Measurements from ENCODE around the gene PGRMC2.
A peak's percentile ranks its signal among the peaks of the same experiment; 100 is the strongest.

PGRMC2 gene

GRCh38 chr4:128329638-128330037 is 42.0 kb upstream of the PGRMC2 start:
- Histone ChIP-seq H3K56ac (ENCODE audit: low read length) (no peak overlapping the region), H3K79me2 (ENCODE audit: control insufficient read depth, insufficient read depth, low read length) (no peaks in the 10 kb centered on the region), H2BK120ac (ENCODE audit: low read depth, low read length) (no peak overlapping the region), H2AK5ac (ENCODE audit: low read length) (no peak overlapping the region), H3K4me1 (ENCODE audit: control insufficient read depth, low read depth, low read length) (peaks cover 1% of the 10 kb centered on the region), H3K18ac (ENCODE audit: low read length) (no peak overlapping the region), H3K4ac (ENCODE audit: low read depth, low read length) (no peak overlapping the region), H2BK5ac (ENCODE audit: low read length) (no peak overlapping the region), H4K5ac (ENCODE audit: low read length) (no peak overlapping the region), H3K36me3 (ENCODE audit: control insufficient read depth, insufficient read depth, low read length) (no peaks in the 10 kb centered on the region), H3K27ac (ENCODE audit: low read depth, low read length) (no peak overlapping the region), H4K8ac (ENCODE audit: low read depth, low read length) (no peak overlapping the region), H3K23ac (ENCODE audit: low read length) (no peak overlapping the region), H3K9ac (ENCODE audit: low read length) (no peak overlapping the region), H3K79me1 (ENCODE audit: low read length) (no peaks in the 10 kb centered on the region), H3K4me2 (ENCODE audit: low read length) (no peak overlapping the region), H3K27me3 (ENCODE audit: insufficient read depth, low read length, poor library complexity) (no peaks in the 10 kb centered on the region), H2BK15ac (replicated peaks; ENCODE audit: low read depth) (no peak overlapping the region), H3K4me3 (ENCODE audit: low read length) (no peak overlapping the region)
- WGBS (ENCODE audit: extremely low coverage, insufficient coverage, low lambda C conversion rate) = no CpG with 5 or more reads among the region's 4 CpGs
- no peak for DNase-seq

DNA sequence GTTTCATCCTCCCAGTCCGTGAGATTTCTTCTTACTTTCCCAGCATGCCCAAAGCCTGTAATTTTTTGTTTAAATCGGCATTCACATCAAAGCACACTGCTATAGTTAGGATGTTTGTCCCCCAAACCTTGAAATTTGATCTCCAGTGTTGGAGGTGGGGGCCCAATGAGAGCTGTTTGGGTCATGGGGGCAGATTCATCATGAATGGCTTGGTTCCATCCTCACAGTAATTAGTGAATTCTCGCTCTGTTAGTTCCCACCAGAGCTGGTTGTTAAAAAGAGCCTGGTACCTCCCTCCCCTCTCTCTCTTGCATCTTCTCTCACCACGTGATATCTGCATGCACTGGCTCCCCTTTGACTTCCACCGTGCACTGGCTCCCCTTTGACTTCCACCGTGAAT is 40.5 kb upstream of the PGRMC2 start:
- no peak overlapping the region for H2BK5ac ChIP-seq (ENCODE audit: low read length)
- H3K79me2 ChIP-seq (ENCODE audit: control insufficient read depth, insufficient read depth, low read length) = no peaks in the 10 kb centered on the region
- H2BK15ac ChIP-seq (replicated peaks; ENCODE audit: low read depth) = no peak overlapping the region
- no peak overlapping the region for H3K27ac ChIP-seq (ENCODE audit: low read depth, low read length)
- no peak overlapping the region for H3K18ac ChIP-seq (ENCODE audit: low read length)
- H3K4me3 ChIP-seq (ENCODE audit: low read length) = no peak overlapping the region
- H3K23ac ChIP-seq (ENCODE audit: low read length) = no peak overlapping the region
- no peak overlapping the region for H2AK5ac ChIP-seq (ENCODE audit: low read length)
- H3K27me3 ChIP-seq (ENCODE audit: insufficient read depth, low read length, poor library complexity) = no peaks in the 10 kb centered on the region
- no peaks in the 10 kb centered on the region for H3K36me3 ChIP-seq (ENCODE audit: control insufficient read depth, insufficient read depth, low read length)
- no peak overlapping the region for H3K4ac ChIP-seq (ENCODE audit: low read depth, low read length)
- no peak overlapping the region for H4K5ac ChIP-seq (ENCODE audit: low read length)
- no peak overlapping the region for H3K4me2 ChIP-seq (ENCODE audit: low read length)
- H2BK120ac ChIP-seq (ENCODE audit: low read depth, low read length) = no peak overlapping the region
- peaks cover 5% of the 10 kb centered on the region for H3K4me1 ChIP-seq (ENCODE audit: control insufficient read depth, low read depth, low read length)
- no peak overlapping the region for H3K56ac ChIP-seq (ENCODE audit: low read length)
- H3K9ac ChIP-seq (ENCODE audit: low read length) = no peak overlapping the region
- no peak for DNase-seq
- no peak overlapping the region for H4K8ac ChIP-seq (ENCODE audit: low read depth, low read length)
- no CpG with 5 or more reads among the region's 6 CpGs for WGBS (ENCODE audit: extremely low coverage, insufficient coverage, low lambda C conversion rate)
- H3K79me1 ChIP-seq (ENCODE audit: low read length) = no peaks in the 10 kb centered on the region

- H3K79me2 ChIP-seq (ENCODE audit: control insufficient read depth, insufficient read depth, low read length) = no peaks in the 10 kb centered on the region
- no peak overlapping the region for H4K5ac ChIP-seq (ENCODE audit: low read length)
- H3K9ac ChIP-seq (ENCODE audit: low read length) = no peak overlapping the region
- no peak overlapping the region for H2BK15ac ChIP-seq (replicated peaks; ENCODE audit: low read depth)
- DNase-seq = peak; percentile 44
- no peak overlapping the region for H2BK120ac ChIP-seq (ENCODE audit: low read depth, low read length)
- H3K4me3 ChIP-seq (ENCODE audit: low read length) = no peak overlapping the region
- H3K79me1 ChIP-seq (ENCODE audit: low read length) = no peaks in the 10 kb centered on the region
- H2AK5ac ChIP-seq (ENCODE audit: low read length) = no peak overlapping the region
- no peaks in the 10 kb centered on the region for H3K36me3 ChIP-seq (ENCODE audit: control insufficient read depth, insufficient read depth, low read length)
- no peak overlapping the region for H3K23ac ChIP-seq (ENCODE audit: low read length)
- no peaks in the 10 kb centered on the region for H3K27me3 ChIP-seq (ENCODE audit: insufficient read depth, low read length, poor library complexity)
- no peak overlapping the region for H3K18ac ChIP-seq (ENCODE audit: low read length)
- WGBS (ENCODE audit: extremely low coverage, insufficient coverage, low lambda C conversion rate) = no CpG with 5 or more reads among the region's 1 CpG
- H3K4me1 ChIP-seq (ENCODE audit: control insufficient read depth, low read depth, low read length) = peaks cover 9% of the 10 kb centered on the region
- no peak overlapping the region for H3K27ac ChIP-seq (ENCODE audit: low read depth, low read length)
- no peak overlapping the region for H3K4me2 ChIP-seq (ENCODE audit: low read length)
- H2BK5ac ChIP-seq (ENCODE audit: low read length) = peak overlapping the region; percentile 22
- no peak overlapping the region for H3K56ac ChIP-seq (ENCODE audit: low read length)
- H3K4ac ChIP-seq (ENCODE audit: low read depth, low read length) = no peak overlapping the region
- no peak overlapping the region for H4K8ac ChIP-seq (ENCODE audit: low read depth, low read length)
Observed at GRCh38 chr4:128323401-128323800, 35.8 kb upstream of the PGRMC2 start.

DNA sequence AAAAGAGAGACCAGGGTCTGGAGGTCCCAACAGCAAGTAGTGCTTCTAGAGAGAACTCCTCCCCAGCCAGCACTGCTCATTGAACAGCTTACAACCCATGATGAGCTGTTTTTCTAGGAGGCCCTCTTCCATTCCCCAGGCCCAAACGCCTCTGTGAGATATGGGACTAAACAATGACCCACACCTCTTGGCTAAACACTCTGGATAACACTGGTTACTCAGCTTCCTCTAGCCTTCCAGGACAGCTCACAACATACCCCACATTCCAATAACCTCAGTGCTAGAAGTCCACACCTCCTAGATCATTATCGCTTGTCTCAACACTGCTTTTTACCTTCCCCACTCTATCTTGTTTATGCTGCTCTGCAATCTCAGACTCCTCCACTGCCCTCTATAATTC is 35.4 kb upstream of the PGRMC2 start:
- Histone ChIP-seq H3K18ac (ENCODE audit: low read length) (no peak overlapping the region), H2BK15ac (replicated peaks; ENCODE audit: low read depth) (no peak overlapping the region), H2BK120ac (ENCODE audit: low read depth, low read length) (no peak overlapping the region), H3K27me3 (ENCODE audit: insufficient read depth, low read length, poor library complexity) (no peaks in the 10 kb centered on the region), H3K27ac (ENCODE audit: low read depth, low read length) (peak overlapping the region; percentile 80), H3K4ac (ENCODE audit: low read depth, low read length) (no peak overlapping the region), H3K4me2 (ENCODE audit: low read length) (no peak overlapping the region), H3K23ac (ENCODE audit: low read length) (no peak overlapping the region), H3K4me3 (ENCODE audit: low read length) (no peak overlapping the region), H3K4me1 (ENCODE audit: control insufficient read depth, low read depth, low read length) (peaks cover 9% of the 10 kb centered on the region), H2BK5ac (ENCODE audit: low read length) (no peak overlapping the region), H3K79me1 (ENCODE audit: low read length) (no peaks in the 10 kb centered on the region), H4K8ac (ENCODE audit: low read depth, low read length) (no peak overlapping the region), H2AK5ac (ENCODE audit: low read length) (no peak overlapping the region), H4K5ac (ENCODE audit: low read length) (no peak overlapping the region), H3K79me2 (ENCODE audit: control insufficient read depth, insufficient read depth, low read length) (no peaks in the 10 kb centered on the region), H3K9ac (ENCODE audit: low read length) (no peak overlapping the region), H3K36me3 (ENCODE audit: control insufficient read depth, insufficient read depth, low read length) (no peaks in the 10 kb centered on the region), H3K56ac (ENCODE audit: low read length) (no peak overlapping the region)
- no CpG with 5 or more reads among the region's 2 CpGs for WGBS (ENCODE audit: extremely low coverage, insufficient coverage, low lambda C conversion rate)
- DNase-seq = peak; percentile 96

DNA sequence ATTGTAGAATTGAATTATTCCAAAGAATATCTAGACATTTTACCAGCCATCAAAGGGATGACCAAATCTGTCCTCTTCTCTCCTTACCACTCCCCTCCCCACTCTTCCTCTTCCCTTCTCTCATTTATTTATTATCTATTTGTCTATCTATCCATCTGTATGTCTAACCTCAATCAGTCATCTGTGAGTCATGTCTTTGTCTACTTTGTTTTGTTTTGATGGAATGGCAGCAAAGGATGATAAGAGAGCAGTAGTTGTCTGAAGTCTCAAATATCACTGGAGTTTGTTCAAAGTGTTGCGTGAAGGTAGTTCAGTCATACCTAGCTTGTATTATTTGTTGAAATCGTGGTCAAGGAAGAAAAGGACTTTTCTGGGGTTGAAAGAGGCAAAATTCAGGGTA is 34.7 kb upstream of the PGRMC2 start:
- H3K4ac ChIP-seq (ENCODE audit: low read depth, low read length) = no peak overlapping the region
- no peak overlapping the region for H3K4me2 ChIP-seq (ENCODE audit: low read length)
- H3K79me2 ChIP-seq (ENCODE audit: control insufficient read depth, insufficient read depth, low read length) = no peaks in the 10 kb centered on the region
- no peaks in the 10 kb centered on the region for H3K27me3 ChIP-seq (ENCODE audit: insufficient read depth, low read length, poor library complexity)
- H3K79me1 ChIP-seq (ENCODE audit: low read length) = no peaks in the 10 kb centered on the region
- WGBS (ENCODE audit: extremely low coverage, insufficient coverage, low lambda C conversion rate) = no CpG with 5 or more reads among the region's 2 CpGs
- no peak overlapping the region for H3K4me3 ChIP-seq (ENCODE audit: low read length)
- H3K4me1 ChIP-seq (ENCODE audit: control insufficient read depth, low read depth, low read length) = peaks cover 8% of the 10 kb centered on the region
- no peak overlapping the region for H3K23ac ChIP-seq (ENCODE audit: low read length)
- H2BK15ac ChIP-seq (replicated peaks; ENCODE audit: low read depth) = no peak overlapping the region
- H3K9ac ChIP-seq (ENCODE audit: low read length) = no peak overlapping the region
- H2BK120ac ChIP-seq (ENCODE audit: low read depth, low read length) = no peak overlapping the region
- no peak for DNase-seq
- H2BK5ac ChIP-seq (ENCODE audit: low read length) = no peak overlapping the region
- H4K8ac ChIP-seq (ENCODE audit: low read depth, low read length) = no peak overlapping the region
- H2AK5ac ChIP-seq (ENCODE audit: low read length) = no peak overlapping the region
- H3K56ac ChIP-seq (ENCODE audit: low read length) = no peak overlapping the region
- no peak overlapping the region for H3K27ac ChIP-seq (ENCODE audit: low read depth, low read length)
- no peak overlapping the region for H3K18ac ChIP-seq (ENCODE audit: low read length)
- no peak overlapping the region for H4K5ac ChIP-seq (ENCODE audit: low read length)
- no peaks in the 10 kb centered on the region for H3K36me3 ChIP-seq (ENCODE audit: control insufficient read depth, insufficient read depth, low read length)

DNA sequence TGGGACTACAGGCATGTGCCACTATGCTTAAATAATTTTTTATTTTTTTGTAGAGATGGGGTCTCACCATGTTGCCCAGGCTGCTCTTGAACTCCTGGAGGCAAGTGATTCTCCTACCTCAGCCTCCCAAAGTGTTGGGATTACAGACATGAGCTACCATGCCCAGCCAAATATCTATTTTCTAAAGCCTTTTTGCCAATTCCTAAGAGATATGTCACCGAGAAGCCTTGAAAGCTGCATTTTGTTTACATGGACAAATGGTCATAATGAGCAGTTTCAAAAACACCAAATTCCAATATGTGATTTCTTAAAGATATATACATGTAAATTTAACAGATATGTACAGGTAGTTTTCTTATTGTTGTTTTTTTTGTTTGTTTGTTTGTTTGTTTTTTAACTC is 33.0 kb upstream of the PGRMC2 start:
- Histone ChIP-seq H3K79me1 (ENCODE audit: low read length) (no peaks in the 10 kb centered on the region), H4K5ac (ENCODE audit: low read length) (no peak overlapping the region), H3K36me3 (ENCODE audit: control insufficient read depth, insufficient read depth, low read length) (no peaks in the 10 kb centered on the region), H3K4me3 (ENCODE audit: low read length) (no peak overlapping the region), H3K23ac (ENCODE audit: low read length) (no peak overlapping the region), H3K4me1 (ENCODE audit: control insufficient read depth, low read depth, low read length) (peaks cover 8% of the 10 kb centered on the region), H3K27me3 (ENCODE audit: insufficient read depth, low read length, poor library complexity) (no peaks in the 10 kb centered on the region), H3K27ac (ENCODE audit: low read depth, low read length) (no peak overlapping the region), H3K4ac (ENCODE audit: low read depth, low read length) (no peak overlapping the region), H3K56ac (ENCODE audit: low read length) (no peak overlapping the region), H2AK5ac (ENCODE audit: low read length) (no peak overlapping the region), H3K79me2 (ENCODE audit: control insufficient read depth, insufficient read depth, low read length) (no peaks in the 10 kb centered on the region), H2BK120ac (ENCODE audit: low read depth, low read length) (no peak overlapping the region), H4K8ac (ENCODE audit: low read depth, low read length) (no peak overlapping the region), H3K4me2 (ENCODE audit: low read length) (no peak overlapping the region), H3K9ac (ENCODE audit: low read length) (no peak overlapping the region), H3K18ac (ENCODE audit: low read length) (no peak overlapping the region), H2BK15ac (replicated peaks; ENCODE audit: low read depth) (no peak overlapping the region), H2BK5ac (ENCODE audit: low read length) (no peak overlapping the region)
- no CpG with 5 or more reads among the region's 1 CpG for WGBS (ENCODE audit: extremely low coverage, insufficient coverage, low lambda C conversion rate)
- no peak for DNase-seq
